HCT116 (cell line): Measurements from ENCODE around the gene MSI2. TPM values are rescaled to one million over a fixed set of nuclear protein-coding genes. Genes with fewer than 3 reads are reported as not detected.

Experiments
- ATAC-seq: fragments of 200-7000 bp; cut with Tn5 transposase; 2 replicates; pipeline ENCODE4 v1.9.1; 2020; ENCODE audit warnings: mild to moderate bottlenecking, moderate library complexity
- BruUV-seq: library from RNA; stranded (reverse); fragments of 400-500 nt; replicated peaks from 2 replicates; lab custom pipeline; 2021; lab: Mats Ljungman, UMichigan
- CTCF ChIA-PET: fragments of 300-600 bp; sonication (Branson Sonifier 250); formaldehyde crosslinking; loops from one replicate; lab custom pipeline; 2021; ENCODE audit warnings: antibody characterized with exemption; lab: Charles Lee
- POLR2A ChIA-PET: fragments of 300-600, 350-600 bp; sonication (Branson Sonifier 250); formaldehyde crosslinking; loops from one replicate; lab custom pipeline; 2021; ENCODE audit warnings: antibody characterized with exemption; lab: Charles Lee
- RAD21 ChIA-PET, 2 experiments: fragments of 300-600 bp; sonication (Branson Sonifier 250); formaldehyde crosslinking; loops; one replicate each; lab custom pipeline; 2023; ENCODE audit warnings: low total read pairs in 2 of 2; ENCODE audit not compliant: uncharacterized antibody in 2 of 2, unreplicated experiment in 2 of 2, low non-redundant PET in 1 of 2; lab: Charles Lee
- DNase-seq: peaks from one replicate; pipeline ENCODE4 v3.0.0-alpha.2; 2010; ENCODE audit warnings: low read depth, low spot score
- H2AFZ ChIP-seq: fragments of 200-600 bp; shearing (Covaris generic), sonication (generic); 2 replicates; pipeline ENCODE4 v1.6.1; 2017; ENCODE audit warnings: low read depth, mixed run types, mixed read lengths, antibody characterized with exemption, low read length; ENCODE audit not compliant: poor library complexity, severe bottlenecking
- H3K27ac ChIP-seq: 2 replicates; pipeline ENCODE4 v1.5.1; 2012; ENCODE audit warnings: low read depth, low read length
- H3K27me3 ChIP-seq: fragments of 200-600 bp; sonication (generic); 2 replicates; pipeline ENCODE4 v1.6.1; 2016; ENCODE audit warnings: mixed run types, low read length, mixed read lengths; ENCODE audit not compliant: insufficient read depth
- H3K36me3 ChIP-seq, 2 experiments: fragments of 200-500 bp in 1 of 2; fragments of 200-600 bp in 1 of 2; sonication (Bioruptor generic) in 1 of 2; sonication (generic) in 1 of 2; 2 replicates each; pipeline versions ENCODE4 v1.5.1 to v1.6.1; 2014 to 2016; ENCODE audit warnings: low read length in 2 of 2, inconsistent platforms in 1 of 2, mixed read lengths in 1 of 2, mixed run types in 1 of 2; ENCODE audit not compliant: insufficient read depth in 2 of 2, control insufficient read depth in 1 of 2
- H3K4me1 ChIP-seq, 2 experiments: fragments of 200-600 bp in 1 of 2; sonication (generic) in 1 of 2; 2 replicates each; pipeline versions ENCODE4 v1.5.1 to v1.6.1; 2012 to 2017; ENCODE audit warnings: low read length in 2 of 2, inconsistent platforms in 1 of 2, mild to moderate bottlenecking in 1 of 2, mixed read lengths in 1 of 2, mixed run types in 1 of 2, moderate library complexity in 1 of 2; ENCODE audit not compliant: insufficient read depth in 2 of 2, control insufficient read depth in 1 of 2
- H3K4me2 ChIP-seq: fragments of 200-600 bp; sonication (generic); 2 replicates; pipeline ENCODE4 v1.6.1; 2017; ENCODE audit warnings: mixed run types, low read length, mixed read lengths
- H3K4me3 ChIP-seq, 2 experiments: fragments of 200-600 bp in 1 of 2; sonication (generic) in 1 of 2; replicated peaks in 1 of 2; 2 replicates each; pipeline ENCODE4 v1.5.1; 2011 to 2016; ENCODE audit warnings: low read length in 2 of 2, control low read depth in 1 of 2, low read depth in 1 of 2, mild to moderate bottlenecking in 1 of 2, mixed read lengths in 1 of 2, mixed run types in 1 of 2
- H3K79me2 ChIP-seq: fragments of 200-600 bp; sonication (generic); 2 replicates; pipeline ENCODE4 v1.6.1; 2017; ENCODE audit warnings: mild to moderate bottlenecking, mixed run types, low read length, moderate library complexity, mixed read lengths; ENCODE audit not compliant: insufficient read depth
- H3K9ac ChIP-seq: fragments of 200-600 bp; sonication (generic); 2 replicates; pipeline ENCODE4 v1.6.1; 2016; ENCODE audit warnings: low read length, mixed read lengths
- H3K9me2 ChIP-seq: fragments of 200-600 bp; sonication (generic), shearing (Covaris generic); 2 replicates; pipeline ENCODE4 v1.6.1; 2017; ENCODE audit warnings: mixed run types, mild to moderate bottlenecking, moderate library complexity; ENCODE audit not compliant: insufficient read depth
- H3K9me3 ChIP-seq, 2 experiments: fragments of 200-500 bp in 1 of 2; fragments of 200-600 bp in 1 of 2; sonication (Bioruptor generic) in 1 of 2; sonication (generic) in 1 of 2; 2 replicates each; pipeline ENCODE4 v1.6.1; 2014 to 2017; ENCODE audit warnings: low read length in 2 of 2, mixed read lengths in 2 of 2, inconsistent platforms in 1 of 2, low read depth in 1 of 2, mild to moderate bottlenecking in 1 of 2, mixed run types in 1 of 2, moderate library complexity in 1 of 2; ENCODE audit not compliant: control insufficient read depth in 1 of 2, insufficient read depth in 1 of 2
- H4K20me1 ChIP-seq: fragments of 200-600 bp; sonication (generic), shearing (Covaris generic); 2 replicates; pipeline ENCODE4 v1.6.1; 2017; ENCODE audit warnings: mixed run types, mild to moderate bottlenecking, moderate library complexity; ENCODE audit not compliant: insufficient read depth
- CTCF ChIP-seq, 3 experiments: fragments of 200-600 bp in 1 of 3; sonication (generic) in 1 of 3; IDR thresholded peaks in 2 of 3; conservative IDR thresholded peaks in 1 of 3; 2 replicates each; pipeline ENCODE4 v1.5.1; 2012 to 2017; ENCODE audit warnings: low read depth in 2 of 3, low read length in 2 of 3, antibody characterized with exemption in 1 of 3, borderline replicate concordance in 1 of 3, control low read depth in 1 of 3, mild to moderate bottlenecking in 1 of 3, mixed read lengths in 1 of 3, mixed run types in 1 of 3, moderate library complexity in 1 of 3; ENCODE audit not compliant: insufficient read depth in 1 of 3
- EZH2phosphoT487 ChIP-seq: fragments of 200-600 bp; IDR thresholded peaks from 2 replicates; pipeline ENCODE4 v1.6.1; 2018; ENCODE audit warnings: antibody characterized with exemption, borderline replicate concordance
- FOSL1 ChIP-seq: IDR thresholded peaks from 2 replicates; pipeline ENCODE4 v1.6.1; 2012; ENCODE audit warnings: low read depth
- MAX ChIP-seq: IDR thresholded peaks from 2 replicates; pipeline ENCODE4 v1.6.1; 2012
- SIN3A ChIP-seq: IDR thresholded peaks from 2 replicates; pipeline ENCODE4 v1.6.1; 2012; ENCODE audit warnings: low read depth
- SRF ChIP-seq: IDR thresholded peaks from 2 replicates; pipeline ENCODE4 v1.6.1; 2012; ENCODE audit warnings: low read depth
- TCF7L2 ChIP-seq: IDR thresholded peaks from 2 replicates; pipeline ENCODE4 v1.7.0; 2011; ENCODE audit warnings: borderline replicate concordance, inconsistent platforms; ENCODE audit not compliant: insufficient read depth, insufficient read length; ENCODE audit errors: extremely low read depth
- YY1 ChIP-seq: IDR thresholded peaks from 2 replicates; pipeline ENCODE4 v1.6.1; 2011; ENCODE audit warnings: low read length, low read depth, moderate library complexity, mild to moderate bottlenecking; ENCODE audit not compliant: insufficient replicate concordance; ENCODE audit errors: extremely low read depth
- ZBTB33 ChIP-seq: IDR thresholded peaks from 2 replicates; pipeline ENCODE4 v1.6.1; 2011; ENCODE audit warnings: mild to moderate bottlenecking, low read length, moderate library complexity; ENCODE audit not compliant: insufficient replicate concordance; ENCODE audit errors: extremely low read depth
- ZFX ChIP-seq: fragments of 450-650 bp; IDR thresholded peaks from 2 replicates; pipeline ENCODE4 v1.6.1; 2017
- intact Hi-C: fragments of 100-400 bp; cut with micrococcal nuclease; formaldehyde crosslinking; loops from 2 replicates; pipeline ENCODE4 v1.10.0; 2022
- total RNA-seq: library from RNA; stranded (reverse); gene quantifications from one replicate; pipeline ENCODE4 v1.2.1, GENCODE V29; 2021; ENCODE audit not compliant: unreplicated experiment

The MSI2 gene
- total RNA-seq, 1 experiment from 2014 or later, result 137 TPM

GRCh38 chr17:57481910-57482391 is 225.6 kb downstream of the MSI2 start:
- intact Hi-C loops, result no loop called here
- RAD21 ChIA-PET, result no interaction called here
- H3K9ac ChIP-seq, result no peak overlapping the region
- POLR2A ChIA-PET, result no interaction called here
- H3K4me1 ChIP-seq, result peaks cover 0 to 8% of the 10 kb centered on the region in 2 experiments; a peak in 1 of 4 replicates
- H4K20me1 ChIP-seq, result no peaks in the 10 kb centered on the region
- H3K79me2 ChIP-seq, result no peaks in the 10 kb centered on the region
- CTCF ChIA-PET, result no interaction called here
- BruUV-seq, result no TSS peak
- H3K36me3 ChIP-seq, result no peaks in the 10 kb centered on the region
- H3K9me2 ChIP-seq, result no peaks in the 10 kb centered on the region
- no peaks in the 10 kb centered on the region for H3K9me3 ChIP-seq
- TF ChIP-seq ZFX (no peak), EZH2phosphoT487 (no peak), SIN3A (no peak)
- TF ChIP-seq, all 23 proteins: peak for 0
- Histone ChIP-seq H3K4me3 (no peak overlapping the region), H3K4me2 (no peak overlapping the region), H3K27me3 (no peaks in the 10 kb centered on the region), H3K27ac (no peak overlapping the region), H2AFZ (no peak overlapping the region)
- ATAC-seq, result no peak
- no peak for DNase-seq

GRCh38 chr17:57482657-57483056 is 226.3 kb downstream of the MSI2 start:
- ATAC-seq (no peak), DNase-seq (no peak)
- Histone ChIP-seq H3K9ac (no peak overlapping the region), H3K4me3 (no peak overlapping the region), H3K36me3 (no peaks in the 10 kb centered on the region), H3K27me3 (no peaks in the 10 kb centered on the region), H3K27ac (no peak overlapping the region), H3K4me1 (peaks cover 0 to 8% of the 10 kb centered on the region in 2 experiments; a peak in 1 of 4 replicates), H3K9me2 (no peaks in the 10 kb centered on the region), H3K4me2 (no peak overlapping the region), H3K9me3 (no peaks in the 10 kb centered on the region), H2AFZ (no peak overlapping the region), H3K79me2 (no peaks in the 10 kb centered on the region), H4K20me1 (no peaks in the 10 kb centered on the region)
- CTCF ChIA-PET, result no interaction called here
- RAD21 ChIA-PET, result no interaction called here
- POLR2A ChIA-PET, result no interaction called here
- BruUV-seq, result no TSS peak
- intact Hi-C loops, result no loop called here
- TF ChIP-seq TCF7L2, result no peak
- no peak for TF ChIP-seq ZBTB33
- TF ChIP-seq SRF, result no peak
- no peak for TF ChIP-seq YY1
- no peak for TF ChIP-seq CTCF (IDR thresholded peaks at IDR 0.05 in 2 of 3, conservative IDR thresholded peaks at IDR 0.05 in 1 of 3; ENCODE audit: borderline replicate concordance in 1 of 3, insufficient read depth in 1 of 3, low read depth in 2 of 3, low read length in 2 of 3)
- no peak for TF ChIP-seq FOSL1
- TF ChIP-seq SIN3A, result no peak
- no peak for TF ChIP-seq ZFX
- no peak for TF ChIP-seq MAX
